Measurements from ENCODE around the gene DTNB.

Gene DTNB

GRCh38 chr2:25362049-25362433, 311.3 kb downstream of the DTNB start:
- peak; percentile 86 to 90 for DNase-seq

GRCh38 chr2:25361261-25362048, 311.9 kb downstream of the DTNB start:
- no peak for DNase-seq

- DNase-seq: no peak
Observed at GRCh38 chr2:25358836-25359235, 314.5 kb downstream of the DTNB start.

- no peak for DNase-seq
Observed at GRCh38 chr2:25358249-25358815, 315.0 kb downstream of the DTNB start.

- DNase-seq: no peak
Observed at GRCh38 chr2:25356088-25356487, 317.3 kb downstream of the DTNB start.

GRCh38 chr2:25355270-25355669, 318.1 kb downstream of the DTNB start:
- DNase-seq: no peak

GRCh38 chr2:25354116-25354515, 319.3 kb downstream of the DTNB start:
- peak; percentile 40 to 57 for DNase-seq

GRCh38 chr2:25349397-25349796, 324.0 kb downstream of the DTNB start:
- DNase-seq: no peak

GRCh38 chr2:25347846-25348245, 325.5 kb downstream of the DTNB start:
- no peak for DNase-seq

GRCh38 chr2:25347205-25347815, 326.1 kb downstream of the DTNB start:
- no peak for DNase-seq

GRCh38 chr2:25343187-25343825, 330.1 kb downstream of the DTNB start:
- no peak for DNase-seq

- peak; percentile 74 to 82 for DNase-seq
Observed at GRCh38 chr2:25342372-25343186, 330.8 kb downstream of the DTNB start.

- DNase-seq: peak; percentile 32 to 58
Observed at GRCh38 chr2:25341753-25342371, 331.5 kb downstream of the DTNB start, which contains the start of gene DNMT3A. Gene DNMT3A (minus strand): TSS chr2:25341925. CDS start chr2:25313984, 27,941 bp downstream.

GRCh38 chr2:25341011-25341727, 332.2 kb downstream of the DTNB start:
- peak in 1 of 2 experiments; percentile 18 for DNase-seq

- peak in 1 of 2 experiments; percentile 24 for DNase-seq
Observed at GRCh38 chr2:25340181-25340921, 333.0 kb downstream of the DTNB start.

- DNase-seq: peak in 1 of 2 experiments; percentile 58
Observed at GRCh38 chr2:25339791-25340180, 333.6 kb downstream of the DTNB start.

GRCh38 chr2:25339211-25339674, 334.1 kb downstream of the DTNB start:
- peak in 1 of 2 experiments; percentile 16 for DNase-seq

- DNase-seq: no peak
Observed at GRCh38 chr2:25338401-25338800, 335.0 kb downstream of the DTNB start.

GRCh38 chr2:25337891-25338290, 335.5 kb downstream of the DTNB start:
- DNase-seq: no peak

GRCh38 chr2:25337276-25337675, 336.1 kb downstream of the DTNB start:
- no peak for DNase-seq
